HG02588 (cell line): ENCODE data around the gene PAPPA2.
"Not testable (repeated sequence)": the region's sequence is repeated elsewhere in the genome, so short reads cannot be mapped to it uniquely, and the experiment has no call there.

Experiments used
- ATAC-seq: cut with Tn5 transposase; IDR thresholded peaks from one replicate; pipeline ENCODE4 v1.9.1; 2021; ENCODE audit warnings: mild to moderate bottlenecking, moderate library complexity; ENCODE audit not compliant: unreplicated experiment

The PAPPA2 gene

GRCh38 chr1:176745945-176746344 is 283.0 kb downstream of the PAPPA2 start:
- no peak for ATAC-seq

- no peak for ATAC-seq
Measured at GRCh38 chr1:176752505-176752904, 289.5 kb downstream of the PAPPA2 start.

- ATAC-seq: no peak
Measured at GRCh38 chr1:176754676-176755075, 291.7 kb downstream of the PAPPA2 start.

GRCh38 chr1:176756817-176757216 is 293.8 kb downstream of the PAPPA2 start:
- ATAC-seq: not testable (repeated sequence)

- no peak for ATAC-seq
Measured at GRCh38 chr1:176765608-176766007, 302.6 kb downstream of the PAPPA2 start.

- ATAC-seq: no peak
Measured at GRCh38 chr1:176766779-176767178, 303.8 kb downstream of the PAPPA2 start.

GRCh38 chr1:176767714-176768136 is 304.8 kb downstream of the PAPPA2 start:
- no peak for ATAC-seq

GRCh38 chr1:176768532-176768931 is 305.6 kb downstream of the PAPPA2 start:
- no peak for ATAC-seq

GRCh38 chr1:176770066-176770465 is 307.1 kb downstream of the PAPPA2 start:
- no peak for ATAC-seq

GRCh38 chr1:176773038-176773437 is 310.1 kb downstream of the PAPPA2 start:
- no peak for ATAC-seq

GRCh38 chr1:176774224-176774623 is 311.2 kb downstream of the PAPPA2 start:
- no peak for ATAC-seq

- no peak for ATAC-seq
Measured at GRCh38 chr1:176775378-176775777, 312.4 kb downstream of the PAPPA2 start.

- no peak for ATAC-seq
Measured at GRCh38 chr1:176775996-176776395, 313.0 kb downstream of the PAPPA2 start.

- no peak for ATAC-seq
Measured at GRCh38 chr1:176778056-176778455, 315.1 kb downstream of the PAPPA2 start.

- ATAC-seq: no peak
Measured at GRCh38 chr1:176779992-176780328, 317.0 kb downstream of the PAPPA2 start.

GRCh38 chr1:176783309-176783708 is 320.3 kb downstream of the PAPPA2 start:
- no peak for ATAC-seq

GRCh38 chr1:176785056-176785455 is 322.1 kb downstream of the PAPPA2 start:
- ATAC-seq: no peak

GRCh38 chr1:176785791-176786190 is 322.8 kb downstream of the PAPPA2 start:
- no peak for ATAC-seq

- no peak for ATAC-seq
Measured at GRCh38 chr1:176786274-176786673, 323.3 kb downstream of the PAPPA2 start.

- ATAC-seq: no peak
Measured at GRCh38 chr1:176789571-176790090, 326.7 kb downstream of the PAPPA2 start.

- no peak for ATAC-seq
Measured at GRCh38 chr1:176790786-176791185, 327.8 kb downstream of the PAPPA2 start.

- ATAC-seq: no peak
Measured at GRCh38 chr1:176791906-176792305, 328.9 kb downstream of the PAPPA2 start.

GRCh38 chr1:176794897-176795508 is 332.0 kb downstream of the PAPPA2 start:
- ATAC-seq: no peak
